IPS-18a (cell line): Measurements from ENCODE around the gene MRPL34.

ENCODE experiments used
- H3K27ac ChIP-seq: one replicate; pipeline ENCODE4 v1.5.1; 2013; ENCODE audit warnings: low read length
- H3K27me3 ChIP-seq: one replicate; pipeline ENCODE4 v1.6.1; 2013; ENCODE audit warnings: mild to moderate bottlenecking, low read length; ENCODE audit not compliant: control insufficient read depth, insufficient read depth
- H3K36me3 ChIP-seq: one replicate; pipeline ENCODE4 v1.6.1; 2013; ENCODE audit warnings: low read depth, low read length; ENCODE audit not compliant: control insufficient read depth
- H3K4me1 ChIP-seq: one replicate; pipeline ENCODE4 v1.6.1; 2013; ENCODE audit warnings: low read depth, low read length; ENCODE audit not compliant: control insufficient read depth
- H3K4me3 ChIP-seq: one replicate; pipeline ENCODE4 v1.5.1; 2013; ENCODE audit warnings: low read length
- H3K9ac ChIP-seq: one replicate; pipeline ENCODE4 v1.6.1; 2013; ENCODE audit warnings: mild to moderate bottlenecking, low read length, moderate library complexity
- H3K9me3 ChIP-seq: one replicate; pipeline ENCODE4 v1.6.1; 2013; ENCODE audit warnings: low read depth, low read length; ENCODE audit not compliant: control insufficient read depth

Gene MRPL34

GRCh38 chr19:17340871-17341357 is 35.2 kb downstream of the MRPL34 start:
- Histone ChIP-seq H3K27me3 (no peaks in the 10 kb centered on the region), H3K4me3 (peak overlapping the region; percentile 7), H3K27ac (no peak overlapping the region), H3K36me3 (peaks cover 6% of the 10 kb centered on the region), H3K9ac (no peak overlapping the region), H3K9me3 (no peaks in the 10 kb centered on the region), H3K4me1 (peaks cover 9% of the 10 kb centered on the region)

GRCh38 chr19:17341386-17341785 is 35.7 kb downstream of the MRPL34 start:
- Histone ChIP-seq H3K9ac (no peak overlapping the region), H3K36me3 (peaks cover 6% of the 10 kb centered on the region), H3K27ac (no peak overlapping the region), H3K4me1 (peaks cover 9% of the 10 kb centered on the region), H3K9me3 (no peaks in the 10 kb centered on the region), H3K4me3 (no peak overlapping the region), H3K27me3 (no peaks in the 10 kb centered on the region)

- Histone ChIP-seq H3K9ac (no peak overlapping the region), H3K4me1 (peaks cover 9% of the 10 kb centered on the region), H3K36me3 (peaks cover 6% of the 10 kb centered on the region), H3K4me3 (no peak overlapping the region), H3K27ac (no peak overlapping the region), H3K27me3 (no peaks in the 10 kb centered on the region), H3K9me3 (no peaks in the 10 kb centered on the region)
These were observed 36.2 kb downstream of the MRPL34 start for GRCh38 chr19:17341845-17342244.

DNA sequence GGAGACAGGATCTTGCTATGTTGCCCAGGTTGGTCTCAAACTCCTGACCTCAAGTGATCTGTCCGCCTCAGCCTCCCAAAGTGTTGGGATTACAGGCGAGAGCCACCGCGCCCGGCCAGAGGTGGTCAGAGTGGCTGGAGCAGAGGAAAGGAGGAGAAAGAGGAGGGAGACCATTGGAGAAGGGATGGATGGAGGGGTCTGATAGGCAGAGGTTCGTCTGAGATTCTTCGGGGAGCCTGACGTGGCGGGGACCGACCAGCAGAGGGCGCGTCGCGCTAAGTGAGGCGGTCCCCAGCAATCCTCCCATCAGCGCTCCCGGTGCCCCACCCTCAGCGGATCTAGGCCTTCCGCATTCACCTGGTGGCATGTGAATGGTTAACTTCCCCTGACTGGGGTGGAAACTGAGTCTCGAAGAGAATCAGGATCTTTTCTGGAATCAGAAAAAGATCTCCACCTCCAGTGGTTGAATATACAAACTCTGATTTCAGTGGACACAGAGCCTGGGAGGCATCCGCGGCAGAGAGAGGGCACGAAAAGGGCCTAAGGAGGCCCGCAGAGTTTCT is 40.5 kb downstream of the MRPL34 start:
- no peak overlapping the region for H3K4me3 ChIP-seq
- H3K9ac ChIP-seq: no peak overlapping the region
- H3K4me1 ChIP-seq: no peaks in the 10 kb centered on the region
- no peaks in the 10 kb centered on the region for H3K9me3 ChIP-seq
- no peaks in the 10 kb centered on the region for H3K27me3 ChIP-seq
- H3K36me3 ChIP-seq: peaks cover 5% of the 10 kb centered on the region
- H3K27ac ChIP-seq: no peak overlapping the region

DNA sequence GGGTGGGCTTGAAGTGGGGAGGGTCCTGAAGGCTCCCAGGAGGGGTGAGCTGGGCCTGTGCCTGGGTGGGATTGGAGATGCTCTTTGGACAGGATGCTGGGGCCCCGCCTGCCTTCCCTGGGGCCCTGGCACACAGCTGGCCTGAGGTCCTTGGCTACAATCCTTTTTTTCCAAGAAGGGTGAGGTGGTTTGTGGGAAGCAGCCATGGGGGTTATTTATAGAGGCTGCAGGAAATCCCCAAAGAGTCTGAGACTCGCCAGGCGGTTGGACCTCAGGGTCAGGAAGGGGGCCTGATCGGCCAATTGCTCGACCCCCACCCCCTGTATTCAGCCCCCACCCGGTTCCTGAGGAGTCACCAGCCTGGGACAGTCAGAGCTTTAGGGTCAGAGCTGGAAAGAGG is 41.7 kb downstream of the MRPL34 start:
- Histone ChIP-seq H3K27me3 (no peaks in the 10 kb centered on the region), H3K9me3 (no peaks in the 10 kb centered on the region), H3K27ac (no peak overlapping the region), H3K4me1 (no peaks in the 10 kb centered on the region), H3K4me3 (no peak overlapping the region), H3K36me3 (no peaks in the 10 kb centered on the region), H3K9ac (no peak overlapping the region)

- Histone ChIP-seq H3K9ac (no peak overlapping the region), H3K9me3 (no peaks in the 10 kb centered on the region), H3K36me3 (no peaks in the 10 kb centered on the region), H3K4me1 (no peaks in the 10 kb centered on the region), H3K27ac (no peak overlapping the region), H3K27me3 (no peaks in the 10 kb centered on the region), H3K4me3 (no peak overlapping the region)
These were observed 42.2 kb downstream of the MRPL34 start for GRCh38 chr19:17347877-17348276.

DNA sequence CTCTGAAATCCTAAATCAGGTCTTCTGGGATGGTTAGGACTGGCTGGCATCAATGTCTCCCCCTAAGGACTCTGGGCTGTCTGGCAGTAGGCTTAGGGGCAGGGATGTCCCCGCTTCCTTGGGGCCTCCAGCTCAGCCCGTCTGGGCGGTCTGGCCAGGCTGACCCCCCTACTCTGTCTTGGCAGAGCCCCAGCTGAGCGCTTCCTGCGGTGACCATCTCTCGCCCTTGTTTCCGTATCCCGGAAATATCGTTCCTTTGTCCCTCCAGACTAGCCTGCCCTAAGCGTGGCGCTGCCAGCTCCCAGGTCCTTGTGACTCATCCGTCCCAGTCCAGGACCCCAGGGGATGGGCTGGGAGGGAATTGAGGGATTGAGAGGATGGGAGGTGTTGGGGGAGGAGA is 43.0 kb downstream of the MRPL34 start:
- Histone ChIP-seq H3K27me3 (no peaks in the 10 kb centered on the region), H3K9me3 (no peaks in the 10 kb centered on the region), H3K9ac (peak overlapping the region; percentile 26), H3K4me1 (no peaks in the 10 kb centered on the region), H3K4me3 (no peak overlapping the region), H3K27ac (no peak overlapping the region), H3K36me3 (no peaks in the 10 kb centered on the region)

DNA sequence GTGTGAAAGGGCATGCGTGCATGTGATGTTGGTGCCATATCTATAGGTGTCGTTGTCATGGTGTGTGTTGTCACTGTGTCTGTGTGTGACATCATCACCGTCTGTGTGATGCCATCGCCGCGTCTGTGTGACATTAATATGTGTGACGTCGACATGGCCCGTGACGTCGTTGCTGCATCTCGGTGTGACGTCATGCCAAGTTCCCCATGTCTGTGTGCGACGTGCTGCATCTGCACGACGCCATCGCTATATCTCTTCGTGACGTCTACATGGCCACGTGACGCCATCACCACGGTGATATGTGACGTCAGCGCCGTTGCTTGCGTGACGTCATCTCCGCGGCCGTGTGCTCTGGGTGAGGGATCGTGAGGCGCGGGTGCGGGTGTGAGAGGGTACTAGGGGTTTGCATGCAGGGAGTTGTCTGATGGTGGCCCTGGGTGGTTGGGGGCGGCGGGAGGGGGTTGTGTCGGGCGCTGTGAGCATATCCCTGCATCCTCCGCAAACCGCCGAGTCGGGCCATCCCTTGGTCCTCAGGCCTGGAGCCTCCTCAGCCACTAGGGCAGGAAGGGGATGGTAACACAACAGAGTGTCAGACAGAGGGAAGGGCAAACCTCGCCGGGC is 46.3 kb downstream of the MRPL34 start:
- Histone ChIP-seq H3K27me3 (no peaks in the 10 kb centered on the region), H3K36me3 (no peaks in the 10 kb centered on the region), H3K4me3 (no peak overlapping the region), H3K27ac (no peak overlapping the region), H3K4me1 (no peaks in the 10 kb centered on the region), H3K9me3 (no peaks in the 10 kb centered on the region), H3K9ac (no peak overlapping the region)

DNA sequence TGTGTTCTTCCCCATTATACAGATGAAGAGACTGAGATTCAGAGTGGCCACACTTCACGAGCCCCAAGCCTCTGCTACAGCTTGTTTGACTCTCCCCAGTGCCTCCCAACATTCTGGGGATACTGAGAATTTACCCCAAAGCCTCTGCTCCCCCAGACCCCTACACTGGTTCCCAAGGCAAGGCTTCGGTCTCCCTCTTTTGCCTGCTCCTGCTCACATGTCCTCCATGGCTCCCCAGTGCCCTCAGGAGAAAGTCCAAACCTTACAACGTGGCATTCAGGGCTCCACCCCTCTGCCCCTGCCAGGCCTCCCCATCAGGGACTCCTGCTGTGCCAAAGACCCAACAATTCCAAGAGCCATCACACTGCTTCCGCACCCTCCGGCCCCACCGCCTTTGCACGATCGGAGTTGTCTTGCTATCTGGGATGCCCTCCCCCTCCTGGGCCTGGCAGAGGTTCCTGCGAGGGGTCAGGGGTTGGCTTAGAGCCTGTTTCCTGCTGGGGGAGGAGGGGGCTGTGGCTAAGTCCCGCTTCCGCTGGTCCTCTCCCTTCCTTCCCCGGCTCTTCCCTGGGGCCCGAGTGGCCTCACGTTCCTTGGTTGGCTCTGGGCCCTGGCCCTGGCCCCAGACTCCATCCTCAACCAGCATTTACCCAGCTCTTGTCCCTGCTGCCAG is 47.1 kb downstream of the MRPL34 start:
- no peak overlapping the region for H3K4me3 ChIP-seq
- no peaks in the 10 kb centered on the region for H3K27me3 ChIP-seq
- H3K4me1 ChIP-seq: no peaks in the 10 kb centered on the region

DNA sequence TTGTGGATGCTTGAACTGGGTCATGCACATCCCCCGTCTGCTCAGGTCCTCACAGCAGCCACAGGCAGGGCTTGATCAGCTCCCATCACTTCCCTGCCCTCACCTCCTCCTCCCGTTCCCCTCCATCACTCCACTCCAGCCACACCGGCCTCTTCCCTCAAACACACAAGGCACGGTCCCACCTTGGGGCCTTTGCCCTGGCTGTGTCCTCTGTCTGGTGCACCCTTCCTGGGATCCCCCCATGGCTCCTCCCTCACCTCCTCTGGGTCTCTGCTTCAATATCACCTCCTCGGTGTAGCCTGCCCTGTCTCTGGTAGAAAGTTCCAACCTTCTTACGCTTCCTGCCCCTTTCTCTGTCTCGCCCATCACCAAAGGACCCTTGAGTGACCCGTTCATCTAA is 47.7 kb downstream of the MRPL34 start:
- H3K4me3 ChIP-seq: no peak overlapping the region
- H3K4me1 ChIP-seq: no peaks in the 10 kb centered on the region
- H3K27ac ChIP-seq: no peak overlapping the region
- no peaks in the 10 kb centered on the region for H3K27me3 ChIP-seq
- no peaks in the 10 kb centered on the region for H3K9me3 ChIP-seq
- H3K36me3 ChIP-seq: no peaks in the 10 kb centered on the region
- no peak overlapping the region for H3K9ac ChIP-seq

More for the DNA sequence above, 47.1 kb downstream of the MRPL34 start:
- Histone ChIP-seq H3K36me3 (no peaks in the 10 kb centered on the region), H3K9me3 (no peaks in the 10 kb centered on the region), H3K27ac (no peak overlapping the region), H3K9ac (no peak overlapping the region)
